HepG2 (cell line): ENCODE results near the gene ACKR3. TPM values are rescaled to one million over a fixed set of nuclear protein-coding genes. Genes with fewer than 3 reads are reported as not detected.

ENCODE experiments used
- ATAC-seq: fragments of 200-7000 bp; cut with Tn5 transposase; 3 replicates; pipeline ENCODE4 v1.9.1; 2020; ENCODE audit warnings: mild to moderate bottlenecking, moderate library complexity
- BruUV-seq: library from RNA; stranded (reverse); fragments of 400-500 nt; replicated peaks from 2 replicates; lab custom pipeline; 2021; lab: Mats Ljungman, UMichigan
- CTCF ChIA-PET: fragments of 300-600 bp; formaldehyde crosslinking; extraction: SDS; loops from one replicate; lab custom pipeline; 2021; ENCODE audit warnings: low total read pairs, inconsistent platforms, low intra/inter-chr PET ratio; lab: Yijun Ruan, JAX
- POLR2A ChIA-PET: fragments of 350-600 bp; sonication (Branson Sonifier 250); formaldehyde crosslinking; loops from one replicate; lab custom pipeline; 2020; ENCODE audit warnings: antibody characterized with exemption, inconsistent platforms; lab: Yijun Ruan, JAX
- DNase-seq: peaks from one replicate; pipeline ENCODE4 v3.0.0-alpha.2; 2015; ENCODE audit warnings: low spot score
- FAIRE-seq: peaks from 3 replicates; lab custom pipeline; 2011; peaks lifted over from hg19 to GRCh38; lab: Jason Lieb, UNC
- H2AFZ ChIP-seq: one replicate; pipeline ENCODE4 v1.6.1; 2011; ENCODE audit warnings: low read length, inconsistent platforms
- H3K27ac ChIP-seq: fragments of 300-600 bp; 3 replicates; pipeline ENCODE4 v1.8.0; 2011; ENCODE audit warnings: mixed run types, mild to moderate bottlenecking, mixed read lengths, low read length, inconsistent platforms; ENCODE audit not compliant: insufficient read depth; ENCODE audit errors: extremely low read length
- H3K27me3 ChIP-seq, 2 experiments: fragments of 200-600 bp in 1 of 2; 2 replicates in 1 of 2; 3 replicates in 1 of 2; pipeline versions ENCODE4 v1.6.0 to v1.8.0; 2011; ENCODE audit warnings: low read length in 2 of 2, mild to moderate bottlenecking in 2 of 2, moderate library complexity in 2 of 2, inconsistent platforms in 1 of 2; ENCODE audit not compliant: insufficient read depth in 2 of 2, control insufficient read depth in 1 of 2
- H3K36me3 ChIP-seq, 2 experiments: fragments of 200-600 bp in 1 of 2; replicated peaks in 1 of 2; 2 replicates in 1 of 2; 3 replicates in 1 of 2; pipeline versions ENCODE4 v1.5.1 to v1.8.0; 2011; ENCODE audit warnings: low read length in 2 of 2, inconsistent platforms in 1 of 2; ENCODE audit not compliant: insufficient read depth in 2 of 2, control insufficient read depth in 1 of 2
- H3K4me1 ChIP-seq: 2 replicates; pipeline ENCODE4 v1.5.1; 2012; ENCODE audit warnings: low read length, inconsistent platforms; ENCODE audit not compliant: insufficient read depth
- H3K4me2 ChIP-seq: 2 replicates; pipeline ENCODE4 v1.6.0; 2011; ENCODE audit warnings: low read depth, low read length, inconsistent platforms
- H3K4me3 ChIP-seq, 3 experiments: fragments of 200-600 bp in 1 of 3; sonication (generic), shearing (Covaris generic) in 1 of 3; replicated peaks in 1 of 3; 2 replicates each; pipeline ENCODE4 v1.5.1; 2011 to 2016; ENCODE audit warnings: low read length in 3 of 3, inconsistent platforms in 2 of 3, low read depth in 2 of 3, mild to moderate bottlenecking in 2 of 3, control low read depth in 1 of 3, mixed read lengths in 1 of 3; ENCODE audit not compliant: insufficient read depth in 1 of 3
- H3K79me2 ChIP-seq: one replicate; pipeline ENCODE4 v1.6.1; 2011; ENCODE audit warnings: low read length, inconsistent platforms; ENCODE audit not compliant: insufficient read depth
- H3K9ac ChIP-seq: 2 replicates; pipeline ENCODE4 v1.6.0; 2011; ENCODE audit warnings: mild to moderate bottlenecking, low read depth, low read length, inconsistent platforms; ENCODE audit not compliant: insufficient read depth
- H3K9me3 ChIP-seq: 2 replicates; pipeline ENCODE4 v1.5.1; 2012; ENCODE audit warnings: mild to moderate bottlenecking, low read length
- H4K20me1 ChIP-seq: 2 replicates; pipeline ENCODE4 v1.6.0; 2011; ENCODE audit warnings: inconsistent platforms, mild to moderate bottlenecking, low read length, moderate library complexity; ENCODE audit not compliant: insufficient read depth
- KLF11 ChIP-seq: IDR thresholded peaks from 2 replicates; pipeline ENCODE4 v1.6.1; 2016; ENCODE audit warnings: missing compliant biosample characterization
- KLF6 ChIP-seq: IDR thresholded peaks from 2 replicates; pipeline ENCODE4 v1.8.0; 2016; ENCODE audit warnings: missing biosample characterization, missing genetic modification reagents
- PAWR ChIP-seq: sonication (generic); formaldehyde crosslinking; IDR thresholded peaks from 2 replicates; pipeline ENCODE4 v1.4.0; 2020; ENCODE audit warnings: missing genetic modification reagents, mild to moderate bottlenecking, borderline replicate concordance
- SIX4 ChIP-seq: sonication (generic); formaldehyde crosslinking; IDR thresholded peaks from 2 replicates; pipeline ENCODE4 v1.4.0; 2020; ENCODE audit warnings: missing genetic modification reagents
- ZNF121 ChIP-seq: sonication (generic); formaldehyde crosslinking; IDR thresholded peaks from 2 replicates; pipeline ENCODE4 v1.5.0; 2020; ENCODE audit warnings: mild to moderate bottlenecking, missing genetic modification reagents
- ZNF235 ChIP-seq: sonication (generic); formaldehyde crosslinking; IDR thresholded peaks from 2 replicates; pipeline ENCODE4 v1.8.1; 2023; ENCODE audit warnings: mild to moderate bottlenecking, missing genetic modification reagents, borderline replicate concordance
- ZNF468 ChIP-seq: sonication (generic); formaldehyde crosslinking; IDR thresholded peaks from 2 replicates; pipeline ENCODE4 v1.8.0; 2022; ENCODE audit warnings: mild to moderate bottlenecking, moderate library complexity, missing genetic modification reagents
- ZNF672 ChIP-seq: sonication (generic); formaldehyde crosslinking; IDR thresholded peaks from 2 replicates; pipeline ENCODE4 v1.8.1; 2022; ENCODE audit warnings: missing genetic modification reagents
- WGBS: methylation state at CpG from one replicate; pipeline ENCODE4 v1.1.6; 2017; ENCODE audit warnings: low lambda C conversion rate; 5-methylcytosine and 5-hydroxymethylcytosine counted together
- in situ Hi-C: cut with HindIII; loops from 2 replicates; pipeline ENCODE4 v1.10.0; 2017; ENCODE audit warnings: low pct_unique_long_range_greater_than_20kb; ENCODE audit not compliant: extremely low pct_ligation_motif_present
- intact Hi-C: fragments of 100-400 bp; cut with micrococcal nuclease; formaldehyde crosslinking; loops from one replicate; pipeline ENCODE4 v1.10.0; 2022; ENCODE audit not compliant: unreplicated experiment
- polyA plus RNA-seq, 8 experiments: library from polyadenylated mRNA; depleted of rRNA in 3 of 8; stranded (reverse) in 7 of 8; unstranded in 1 of 8; fragments of >200 nt; fragmentation: Illumina TruSeq in 4 of 8; extraction: Trizol in 4 of 8; gene quantifications; 2 replicates each; pipeline versions ENCODE4 v1.2.1 to v1.2.3, GENCODE V29; 2011 to 2016; ENCODE audit warnings: low read depth in 4 of 8, missing spikeins in 1 of 8, mixed read lengths in 1 of 8; ENCODE audit not compliant: insufficient read depth in 1 of 8
- total RNA-seq, 5 experiments: library from RNA; depleted of rRNA; stranded (reverse); fragments of >200 nt; fragmentation: Illumina TruSeq; extraction: Trizol; gene quantifications; 2 replicates each; pipeline ENCODE4 v1.2.3, GENCODE V29; 2016; ENCODE audit warnings: low read depth in 1 of 5
- TF ChIP-seq, protein P1 (sequence below): sonication (generic); formaldehyde crosslinking; IDR thresholded peaks from 2 replicates; pipeline ENCODE4 v1.4.0; 2020; ENCODE audit warnings: missing genetic modification reagents, borderline replicate concordance
- TF ChIP-seq, protein P2 (sequence below): sonication (generic); formaldehyde crosslinking; IDR thresholded peaks from 2 replicates; pipeline ENCODE4 v1.4.0; 2020; ENCODE audit warnings: mild to moderate bottlenecking, low read depth, missing genetic modification reagents
- TF ChIP-seq, protein P3 (sequence below): sonication (generic); formaldehyde crosslinking; IDR thresholded peaks from 2 replicates; pipeline ENCODE4 v1.4.0; 2020; ENCODE audit warnings: missing genetic modification reagents
- TF ChIP-seq, protein P4 (sequence below): sonication (generic); formaldehyde crosslinking; IDR thresholded peaks from 2 replicates; pipeline ENCODE4 v1.5.0; 2020; ENCODE audit warnings: mild to moderate bottlenecking, missing genetic modification reagents, borderline replicate concordance

Gene ACKR3
- total and polyA plus RNA-seq, 2 of the 13 experiments (the other 11 are each of a cell fraction or from before 2014, with no cell fraction given) = not detected

DNA sequence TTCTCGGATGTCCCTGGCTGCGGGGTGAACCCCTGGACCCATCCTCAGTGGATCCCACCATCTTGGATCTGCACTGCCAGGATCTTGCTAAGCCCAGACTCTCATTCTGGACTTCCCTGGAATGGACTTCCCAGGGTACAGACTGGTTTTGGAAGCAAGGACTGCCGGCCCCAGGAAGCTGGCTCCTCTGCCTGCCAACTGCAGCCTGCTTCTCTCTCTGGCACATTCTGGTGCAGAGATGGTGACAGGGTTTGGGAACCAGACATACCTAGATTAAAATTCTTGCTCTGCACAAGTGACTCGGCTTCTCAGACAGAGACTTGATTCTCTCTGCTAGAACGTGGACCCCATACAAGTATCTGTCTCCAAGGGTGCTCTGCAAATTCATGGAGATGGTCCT, 29.4 kb downstream of the ACKR3 start:
- no peak for FAIRE-seq
- CTCF ChIA-PET = no interaction called here
- H3K4me1 ChIP-seq = no peaks in the 10 kb centered on the region

More for the DNA sequence above, 29.4 kb downstream of the ACKR3 start:
- no peak for ATAC-seq
- Histone ChIP-seq H3K27me3 (peaks cover 5 to 12% of the 10 kb centered on the region in 2 experiments; a peak in 3 of 5 replicates), H3K36me3 (no peaks in the 10 kb centered on the region), H3K4me3 (no peak overlapping the region), H3K4me2 (no peak overlapping the region), H3K9me3 (peaks cover 4% of the 10 kb centered on the region; the same call in 1 of the 2 replicates), H3K79me2 (no peaks in the 10 kb centered on the region), H4K20me1 (no peaks in the 10 kb centered on the region), H2AFZ (no peak overlapping the region), H3K27ac (no peak overlapping the region), H3K9ac (no peak overlapping the region)
- WGBS = 17% methylated on average over 3 of the region's 5 CpGs
- DNase-seq = no peak
- no TSS peak for BruUV-seq
- in situ Hi-C loops = no loop called here
- intact Hi-C loops = no loop called here
- TF ChIP-seq, protein P1, sequence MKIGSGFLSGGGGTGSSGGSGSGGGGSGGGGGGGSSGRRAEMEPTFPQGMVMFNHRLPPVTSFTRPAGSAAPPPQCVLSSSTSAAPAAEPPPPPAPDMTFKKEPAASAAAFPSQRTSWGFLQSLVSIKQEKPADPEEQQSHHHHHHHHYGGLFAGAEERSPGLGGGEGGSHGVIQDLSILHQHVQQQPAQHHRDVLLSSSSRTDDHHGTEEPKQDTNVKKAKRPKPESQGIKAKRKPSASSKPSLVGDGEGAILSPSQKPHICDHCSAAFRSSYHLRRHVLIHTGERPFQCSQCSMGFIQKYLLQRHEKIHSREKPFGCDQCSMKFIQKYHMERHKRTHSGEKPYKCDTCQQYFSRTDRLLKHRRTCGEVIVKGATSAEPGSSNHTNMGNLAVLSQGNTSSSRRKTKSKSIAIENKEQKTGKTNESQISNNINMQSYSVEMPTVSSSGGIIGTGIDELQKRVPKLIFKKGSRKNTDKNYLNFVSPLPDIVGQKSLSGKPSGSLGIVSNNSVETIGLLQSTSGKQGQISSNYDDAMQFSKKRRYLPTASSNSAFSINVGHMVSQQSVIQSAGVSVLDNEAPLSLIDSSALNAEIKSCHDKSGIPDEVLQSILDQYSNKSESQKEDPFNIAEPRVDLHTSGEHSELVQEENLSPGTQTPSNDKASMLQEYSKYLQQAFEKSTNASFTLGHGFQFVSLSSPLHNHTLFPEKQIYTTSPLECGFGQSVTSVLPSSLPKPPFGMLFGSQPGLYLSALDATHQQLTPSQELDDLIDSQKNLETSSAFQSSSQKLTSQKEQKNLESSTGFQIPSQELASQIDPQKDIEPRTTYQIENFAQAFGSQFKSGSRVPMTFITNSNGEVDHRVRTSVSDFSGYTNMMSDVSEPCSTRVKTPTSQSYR = no peak
- TF ChIP-seq, protein P2, sequence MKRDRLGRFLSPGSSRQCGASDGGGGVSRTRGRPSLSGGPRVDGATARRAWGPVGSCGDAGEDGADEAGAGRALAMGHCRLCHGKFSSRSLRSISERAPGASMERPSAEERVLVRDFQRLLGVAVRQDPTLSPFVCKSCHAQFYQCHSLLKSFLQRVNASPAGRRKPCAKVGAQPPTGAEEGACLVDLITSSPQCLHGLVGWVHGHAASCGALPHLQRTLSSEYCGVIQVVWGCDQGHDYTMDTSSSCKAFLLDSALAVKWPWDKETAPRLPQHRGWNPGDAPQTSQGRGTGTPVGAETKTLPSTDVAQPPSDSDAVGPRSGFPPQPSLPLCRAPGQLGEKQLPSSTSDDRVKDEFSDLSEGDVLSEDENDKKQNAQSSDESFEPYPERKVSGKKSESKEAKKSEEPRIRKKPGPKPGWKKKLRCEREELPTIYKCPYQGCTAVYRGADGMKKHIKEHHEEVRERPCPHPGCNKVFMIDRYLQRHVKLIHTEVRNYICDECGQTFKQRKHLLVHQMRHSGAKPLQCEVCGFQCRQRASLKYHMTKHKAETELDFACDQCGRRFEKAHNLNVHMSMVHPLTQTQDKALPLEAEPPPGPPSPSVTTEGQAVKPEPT (CRISPR knock-in tag) = no peak
- no peak for TF ChIP-seq SIX4
- TF ChIP-seq PAWR = no peak
- TF ChIP-seq ZNF672 (CRISPR knock-in tag) = no peak
- TF ChIP-seq ZNF121 (CRISPR knock-in tag) = no peak
- TF ChIP-seq, protein P3, sequence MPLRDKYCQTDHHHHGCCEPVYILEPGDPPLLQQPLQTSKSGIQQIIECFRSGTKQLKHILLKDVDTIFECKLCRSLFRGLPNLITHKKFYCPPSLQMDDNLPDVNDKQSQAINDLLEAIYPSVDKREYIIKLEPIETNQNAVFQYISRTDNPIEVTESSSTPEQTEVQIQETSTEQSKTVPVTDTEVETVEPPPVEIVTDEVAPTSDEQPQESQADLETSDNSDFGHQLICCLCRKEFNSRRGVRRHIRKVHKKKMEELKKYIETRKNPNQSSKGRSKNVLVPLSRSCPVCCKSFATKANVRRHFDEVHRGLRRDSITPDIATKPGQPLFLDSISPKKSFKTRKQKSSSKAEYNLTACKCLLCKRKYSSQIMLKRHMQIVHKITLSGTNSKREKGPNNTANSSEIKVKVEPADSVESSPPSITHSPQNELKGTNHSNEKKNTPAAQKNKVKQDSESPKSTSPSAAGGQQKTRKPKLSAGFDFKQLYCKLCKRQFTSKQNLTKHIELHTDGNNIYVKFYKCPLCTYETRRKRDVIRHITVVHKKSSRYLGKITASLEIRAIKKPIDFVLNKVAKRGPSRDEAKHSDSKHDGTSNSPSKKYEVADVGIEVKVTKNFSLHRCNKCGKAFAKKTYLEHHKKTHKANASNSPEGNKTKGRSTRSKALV (CRISPR knock-in tag) = no peak
- no peak for TF ChIP-seq ZNF468 (CRISPR knock-in tag)
- no peak for TF ChIP-seq ZNF235 (CRISPR knock-in tag)
- TF ChIP-seq, protein P4, sequence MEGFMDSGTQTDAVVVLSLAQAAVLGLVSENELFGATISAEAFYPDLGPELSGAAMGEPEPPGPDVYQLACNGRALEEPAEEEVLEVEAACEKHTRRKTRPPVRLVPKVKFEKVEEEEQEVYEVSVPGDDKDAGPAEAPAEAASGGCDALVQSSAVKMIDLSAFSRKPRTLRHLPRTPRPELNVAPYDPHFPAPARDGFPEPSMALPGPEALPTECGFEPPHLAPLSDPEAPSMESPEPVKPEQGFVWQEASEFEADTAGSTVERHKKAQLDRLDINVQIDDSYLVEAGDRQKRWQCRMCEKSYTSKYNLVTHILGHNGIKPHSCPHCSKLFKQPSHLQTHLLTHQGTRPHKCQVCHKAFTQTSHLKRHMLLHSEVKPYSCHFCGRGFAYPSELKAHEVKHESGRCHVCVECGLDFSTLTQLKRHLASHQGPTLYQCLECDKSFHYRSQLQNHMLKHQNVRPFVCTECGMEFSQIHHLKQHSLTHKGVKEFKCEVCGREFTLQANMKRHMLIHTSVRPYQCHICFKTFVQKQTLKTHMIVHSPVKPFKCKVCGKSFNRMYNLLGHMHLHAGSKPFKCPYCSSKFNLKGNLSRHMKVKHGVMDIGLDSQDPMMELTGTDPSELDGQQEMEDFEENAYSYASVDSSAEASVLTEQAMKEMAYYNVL (CRISPR knock-in tag) = no peak
- no peak for TF ChIP-seq KLF11
- no peak for TF ChIP-seq KLF6
- POLR2A ChIA-PET = no interaction called here
